WERI-Rb-1 (cell line): ENCODE results near the gene PACSIN3.
A peak's percentile ranks its signal among the peaks of the same experiment; 100 is the strongest.

Source experiments
- DNase-seq: peaks from one replicate; pipeline ENCODE4 v3.0.0-alpha.2; 2020
- H3K27ac ChIP-seq: fragments of 250-450 bp; sonication (Bioruptor Pico); 2 replicates; pipeline ENCODE4 v1.5.1; 2020; ENCODE audit warnings: mild to moderate bottlenecking, moderate library complexity
- H3K27me3 ChIP-seq: fragments of 250-450 bp; sonication (Bioruptor Pico); 2 replicates; pipeline ENCODE4 v1.5.1; 2021; ENCODE audit warnings: mild to moderate bottlenecking, low read depth, moderate library complexity; ENCODE audit not compliant: insufficient read depth, severe bottlenecking
- H3K36me3 ChIP-seq: fragments of 250-450 bp; sonication (Bioruptor Pico); 2 replicates; pipeline ENCODE4 v1.5.1; 2020; ENCODE audit warnings: mild to moderate bottlenecking, moderate library complexity
- H3K4me3 ChIP-seq: 2 replicates; pipeline ENCODE4 v1.5.1; 2011; ENCODE audit warnings: low read depth, mild to moderate bottlenecking, control low read depth, low read length
- H3K9me3 ChIP-seq: fragments of 250-450 bp; sonication (Bioruptor Pico); 2 replicates; pipeline ENCODE4 v1.5.1; 2021; ENCODE audit warnings: mild to moderate bottlenecking, moderate library complexity; ENCODE audit not compliant: severe bottlenecking
- TF ChIP-seq, protein P1 (sequence below): IDR thresholded peaks from 2 replicates; pipeline ENCODE4 v1.5.1; 2011; ENCODE audit warnings: low read depth, mild to moderate bottlenecking, control low read depth, inconsistent platforms, low read length

Gene PACSIN3

DNA sequence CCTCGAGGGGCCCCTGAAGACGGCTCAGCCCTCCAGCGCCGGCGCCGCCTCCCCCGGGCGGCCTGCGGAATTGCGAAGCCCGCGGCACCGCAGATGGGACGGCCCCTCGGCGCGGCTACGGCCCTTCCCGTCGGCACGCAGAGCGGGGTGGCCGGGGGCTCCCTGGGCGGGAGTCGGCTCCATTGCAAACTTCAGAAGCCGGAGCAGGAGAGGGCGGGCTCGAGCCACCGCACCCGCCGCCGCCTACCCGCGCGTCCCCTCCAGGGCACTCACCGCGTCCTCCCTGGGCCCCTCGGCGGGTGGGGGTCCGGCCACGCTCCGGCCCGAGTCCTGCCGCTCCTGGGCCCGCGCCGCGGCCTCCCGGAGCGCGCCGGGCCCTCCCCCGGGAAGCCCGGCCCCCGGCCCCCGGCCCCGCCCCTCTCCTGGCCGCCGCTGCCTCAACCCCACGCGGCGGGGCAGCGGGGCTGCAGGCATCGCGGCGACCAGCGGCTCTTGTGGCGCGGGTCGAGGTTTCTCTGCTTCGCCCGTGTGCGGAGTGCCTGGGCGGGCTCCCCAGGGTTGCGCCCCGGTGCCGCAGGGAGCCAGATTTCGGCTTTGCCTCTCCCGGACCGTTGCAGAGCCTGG lies at the start of gene PACSIN3:
Gene PACSIN3, minus strand, starts transcription at position 359 of the 624 bp plus-strand sequence. CDS start 3,707 bp downstream, outside the sequence.
- H3K27me3 ChIP-seq = no peaks in the 10 kb centered on the region
- peak; percentile 70 for DNase-seq
- TF ChIP-seq, protein P1, sequence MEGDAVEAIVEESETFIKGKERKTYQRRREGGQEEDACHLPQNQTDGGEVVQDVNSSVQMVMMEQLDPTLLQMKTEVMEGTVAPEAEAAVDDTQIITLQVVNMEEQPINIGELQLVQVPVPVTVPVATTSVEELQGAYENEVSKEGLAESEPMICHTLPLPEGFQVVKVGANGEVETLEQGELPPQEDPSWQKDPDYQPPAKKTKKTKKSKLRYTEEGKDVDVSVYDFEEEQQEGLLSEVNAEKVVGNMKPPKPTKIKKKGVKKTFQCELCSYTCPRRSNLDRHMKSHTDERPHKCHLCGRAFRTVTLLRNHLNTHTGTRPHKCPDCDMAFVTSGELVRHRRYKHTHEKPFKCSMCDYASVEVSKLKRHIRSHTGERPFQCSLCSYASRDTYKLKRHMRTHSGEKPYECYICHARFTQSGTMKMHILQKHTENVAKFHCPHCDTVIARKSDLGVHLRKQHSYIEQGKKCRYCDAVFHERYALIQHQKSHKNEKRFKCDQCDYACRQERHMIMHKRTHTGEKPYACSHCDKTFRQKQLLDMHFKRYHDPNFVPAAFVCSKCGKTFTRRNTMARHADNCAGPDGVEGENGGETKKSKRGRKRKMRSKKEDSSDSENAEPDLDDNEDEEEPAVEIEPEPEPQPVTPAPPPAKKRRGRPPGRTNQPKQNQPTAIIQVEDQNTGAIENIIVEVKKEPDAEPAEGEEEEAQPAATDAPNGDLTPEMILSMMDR = no peak
- H3K27ac ChIP-seq = peak within 1 kb of the TSS; percentile 83
- H3K9me3 ChIP-seq = no peaks in the 10 kb centered on the region
- peaks cover 2% of the 10 kb centered on the region; the same call in 1 of the 2 replicates for H3K36me3 ChIP-seq
- H3K4me3 ChIP-seq = peak within 1 kb of the TSS; percentile 80

DNA sequence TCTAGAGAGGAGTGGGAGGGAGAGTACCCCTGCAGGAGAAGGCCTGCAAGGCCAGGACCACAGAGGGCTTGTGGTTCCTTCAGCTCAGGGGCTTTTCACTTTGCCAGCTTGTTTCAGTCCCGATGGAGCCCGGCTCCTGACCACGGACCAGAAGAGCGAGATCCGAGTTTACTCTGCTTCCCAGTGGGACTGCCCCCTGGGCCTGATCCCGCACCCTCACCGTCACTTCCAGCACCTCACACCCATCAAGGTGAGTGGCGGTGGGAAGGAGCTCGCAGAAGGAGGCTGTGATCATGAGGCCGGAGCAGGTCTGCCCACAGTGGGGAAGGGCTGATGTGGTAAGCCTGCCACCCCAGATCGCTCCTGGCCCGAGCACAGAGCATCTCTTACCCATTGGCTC lies 48.9 kb upstream of the PACSIN3 start:
- Histone ChIP-seq H3K36me3 (peaks cover 22% of the 10 kb centered on the region), H3K9me3 (no peaks in the 10 kb centered on the region), H3K27ac (peak overlapping the region; percentile 80; the same call in 1 of the 2 replicates), H3K4me3 (no peak overlapping the region), H3K27me3 (no peaks in the 10 kb centered on the region)
- no peak for DNase-seq
- TF ChIP-seq, protein P1 = no peak

DNA sequence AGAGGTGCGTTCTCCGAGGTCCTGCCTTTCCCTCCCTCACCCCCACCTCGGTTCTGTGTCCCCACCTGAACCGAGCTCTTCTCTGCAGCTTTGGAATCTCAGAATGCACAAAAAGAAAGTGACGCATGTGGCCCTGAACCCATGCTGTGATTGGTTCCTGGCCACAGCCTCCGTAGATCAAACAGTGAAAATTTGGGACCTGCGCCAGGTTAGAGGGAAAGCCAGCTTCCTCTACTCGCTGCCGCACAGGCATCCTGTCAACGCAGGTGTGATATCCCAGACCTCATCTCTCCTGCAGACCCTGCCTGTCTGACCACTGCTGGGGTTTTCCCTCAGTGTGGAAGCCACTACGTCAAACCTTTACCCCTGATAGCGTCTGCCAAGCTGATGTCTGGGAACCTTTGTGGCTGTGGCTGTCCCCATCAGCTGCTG lies 48.5 kb upstream of the PACSIN3 start:
- TF ChIP-seq, protein P1 = no peak
- H3K27ac ChIP-seq = peak overlapping the region; percentile 80; the same call in 1 of the 2 replicates
- H3K27me3 ChIP-seq = no peaks in the 10 kb centered on the region
- H3K36me3 ChIP-seq = peaks cover 18% of the 10 kb centered on the region
- H3K9me3 ChIP-seq = no peaks in the 10 kb centered on the region
- DNase-seq = no peak
- no peak overlapping the region for H3K4me3 ChIP-seq

DNA sequence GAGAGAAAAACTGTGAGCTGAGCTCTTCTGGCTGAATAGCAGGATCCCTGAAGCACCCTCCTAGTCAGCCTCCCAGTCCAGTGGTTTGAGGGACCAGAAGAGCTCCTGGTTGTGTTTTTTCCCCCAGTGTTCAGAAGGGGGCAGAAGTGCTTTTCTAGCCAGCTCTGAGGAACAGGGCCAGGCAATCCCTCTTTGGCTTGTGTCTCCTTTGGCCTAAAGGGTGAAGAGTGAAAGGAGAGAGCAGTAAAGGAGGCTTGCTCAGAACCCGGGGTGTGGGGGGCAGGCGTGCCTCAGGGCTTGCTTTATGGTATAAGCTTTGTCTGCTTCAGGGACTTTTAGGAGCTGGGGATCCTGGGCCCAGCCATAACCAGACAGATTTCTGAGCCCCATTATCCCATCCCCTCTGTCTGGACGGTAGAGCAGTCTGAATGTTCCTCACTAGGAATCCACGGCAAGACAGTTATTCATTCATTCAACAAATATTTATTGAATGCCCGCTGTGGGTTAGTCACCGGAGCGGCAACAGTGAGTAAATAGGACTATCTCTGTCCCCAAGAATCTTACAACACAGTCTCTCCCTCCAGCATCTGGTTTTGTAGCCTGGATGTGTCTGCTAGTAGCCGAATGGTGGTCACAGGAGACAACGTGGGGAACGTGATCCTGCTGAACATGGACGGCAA lies 47.9 kb upstream of the PACSIN3 start:
- Histone ChIP-seq H3K36me3 (peaks cover 12% of the 10 kb centered on the region), H3K27ac (no peak overlapping the region), H3K4me3 (no peak overlapping the region), H3K9me3 (no peaks in the 10 kb centered on the region), H3K27me3 (no peaks in the 10 kb centered on the region)
- TF ChIP-seq, protein P1 = peak; percentile 58
- peak; percentile 50 for DNase-seq

DNA sequence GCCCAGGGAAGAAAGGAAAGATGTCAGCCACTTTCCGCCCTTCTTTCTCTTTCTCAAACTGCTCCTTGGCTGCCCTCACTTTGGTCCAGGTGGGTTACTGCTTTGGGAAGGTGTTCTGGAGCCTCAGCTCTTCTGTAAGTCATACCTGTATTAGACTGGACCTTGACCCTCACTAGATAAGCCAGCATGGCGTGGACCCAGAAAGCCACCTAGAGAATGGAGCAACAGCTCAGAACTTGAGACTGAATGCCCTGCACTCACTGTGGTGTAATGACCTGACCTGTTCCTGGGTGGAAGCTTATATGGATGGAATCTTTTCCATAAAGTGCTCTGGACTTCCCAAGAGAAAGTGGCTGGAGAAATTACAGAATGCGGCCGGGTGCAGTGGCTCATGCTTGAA lies 46.8 kb upstream of the PACSIN3 start:
- H3K27ac ChIP-seq = no peak overlapping the region
- no peak overlapping the region for H3K4me3 ChIP-seq
- H3K9me3 ChIP-seq = no peaks in the 10 kb centered on the region
- peaks cover 5% of the 10 kb centered on the region for H3K36me3 ChIP-seq
- H3K27me3 ChIP-seq = no peaks in the 10 kb centered on the region
- TF ChIP-seq, protein P1 = no peak
- DNase-seq = no peak
